NCI-H1105 treated with DMSO at 0.1 percent for 48 hours (cell line): Measurements from ENCODE around the gene HNRNPUL1.

Source experiments
- DNase-seq: peaks from one replicate; lab custom pipeline; 2025; lab: John Stamatoyannopoulos, UW

HNRNPUL1 gene

DNA sequence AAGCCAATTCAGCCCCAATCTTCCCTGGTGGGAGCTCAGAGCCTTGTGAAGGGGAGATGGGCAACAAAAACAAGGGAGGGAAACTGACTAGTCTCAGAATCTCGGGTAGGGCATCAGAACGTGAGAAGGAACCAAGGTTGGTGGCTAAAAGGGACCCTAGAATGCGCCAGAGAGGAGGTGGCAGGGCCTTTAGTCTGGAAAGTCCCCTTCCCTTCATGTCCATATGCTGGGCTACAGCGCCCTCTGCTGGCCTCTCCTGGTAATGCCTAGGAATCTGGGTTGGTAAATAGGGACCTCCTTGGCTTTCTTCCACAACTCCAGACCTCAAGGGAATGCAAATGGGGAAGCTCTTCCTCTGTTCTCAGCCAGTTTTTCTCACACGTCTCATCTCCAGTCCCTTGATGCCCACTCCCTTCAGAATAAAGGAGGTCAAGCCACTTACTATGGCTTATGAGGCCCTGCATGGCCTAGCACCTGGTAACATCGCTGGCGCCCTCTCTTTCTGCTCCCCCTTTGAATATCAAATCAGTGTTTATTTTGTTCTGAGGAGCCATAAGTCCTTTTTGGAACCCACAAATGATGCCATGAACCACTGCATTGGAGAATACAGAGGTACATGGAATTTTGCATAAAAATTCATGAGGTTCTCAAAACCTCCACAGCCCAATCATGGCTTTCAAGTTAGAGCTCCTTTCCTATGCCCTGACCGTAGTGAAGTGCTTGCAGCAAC is 44.4 kb downstream of the HNRNPUL1 start:
- DNase-seq = peak; percentile 82

DNA sequence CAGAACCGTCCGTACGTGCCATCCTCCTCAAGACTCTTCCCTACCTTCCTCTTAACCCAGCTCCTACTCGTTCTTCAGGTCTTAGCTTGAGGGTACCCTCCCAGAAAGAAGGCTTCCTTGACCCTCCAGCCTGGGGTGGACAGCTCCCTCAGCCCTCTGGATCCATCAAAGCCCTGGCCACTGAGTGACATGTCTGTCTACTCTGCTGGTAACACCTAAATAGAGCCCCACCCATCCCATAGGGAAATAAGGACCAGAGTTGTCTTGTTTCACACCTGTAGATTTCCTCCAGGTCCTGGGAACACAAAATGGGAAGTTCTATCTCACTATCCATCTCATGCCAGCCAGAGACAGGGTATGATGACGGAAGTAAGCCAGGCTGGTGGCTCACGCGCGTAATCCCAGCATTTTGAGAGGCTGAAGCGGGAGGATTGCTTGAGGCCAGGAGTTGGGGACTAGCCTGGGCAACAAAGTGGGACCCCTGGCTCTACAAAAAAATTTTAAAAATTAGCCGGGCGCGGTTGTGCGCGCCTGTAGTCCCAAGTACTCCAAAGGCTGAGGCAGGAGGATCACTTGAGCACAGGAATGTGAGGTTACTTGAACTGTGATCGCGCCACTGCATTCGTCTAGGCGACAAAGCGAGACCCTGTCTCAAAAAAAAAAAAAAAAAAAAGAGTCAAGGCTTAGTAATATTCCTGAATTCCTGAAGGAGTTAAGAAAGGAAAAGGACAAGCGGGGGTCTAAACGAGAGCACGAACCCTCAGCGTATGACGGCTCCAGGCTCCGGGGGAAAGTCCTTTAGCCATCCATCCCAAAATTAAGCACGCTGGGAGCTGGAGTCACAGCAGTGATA is 45.2 kb downstream of the HNRNPUL1 start:
- DNase-seq = no peak

DNA sequence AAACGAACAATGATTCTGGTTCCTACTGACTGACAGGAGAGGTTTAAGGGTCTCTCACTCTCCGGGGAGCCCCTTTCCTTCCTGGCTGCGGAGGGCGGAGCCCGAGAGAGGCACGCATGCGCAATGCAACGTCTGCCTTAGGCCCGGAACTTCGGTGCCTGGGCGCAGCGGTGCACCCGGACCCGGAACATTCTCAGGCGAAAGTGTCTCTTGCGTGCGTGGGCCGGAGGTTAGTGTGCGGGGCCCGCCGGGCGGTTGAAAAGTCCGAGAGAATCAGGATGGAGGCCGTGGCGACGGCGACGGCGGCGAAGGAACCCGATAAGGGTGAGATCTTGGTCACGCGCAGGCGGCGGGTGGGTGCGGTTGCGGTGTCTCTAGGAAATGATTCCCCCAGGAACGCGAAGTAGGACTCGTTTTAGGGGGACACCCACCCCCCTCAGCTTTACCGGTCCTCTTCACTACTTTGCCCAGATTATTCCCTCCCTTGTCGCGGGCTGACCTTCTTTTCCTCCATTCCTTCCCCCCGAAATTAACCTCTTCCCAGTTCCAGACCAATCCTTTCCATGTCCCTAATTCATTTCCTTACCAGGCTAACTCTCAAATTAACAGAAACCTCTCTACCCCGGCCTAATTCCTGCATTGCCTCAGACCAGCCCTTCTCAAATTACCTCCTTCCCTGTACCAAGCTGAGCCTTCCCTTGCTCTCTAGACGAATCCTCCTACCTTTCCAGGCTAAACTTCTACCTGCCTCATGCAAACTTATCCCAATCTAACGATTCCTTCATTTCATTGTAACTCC is 46.1 kb downstream of the HNRNPUL1 start, which contains the start of gene CCDC97:
Gene CCDC97 (plus strand): TSS at position 140 of the 799 bp plus-strand sequence. CDS start 139 bp downstream, at position 279.
- DNase-seq = peak; percentile 78

DNA sequence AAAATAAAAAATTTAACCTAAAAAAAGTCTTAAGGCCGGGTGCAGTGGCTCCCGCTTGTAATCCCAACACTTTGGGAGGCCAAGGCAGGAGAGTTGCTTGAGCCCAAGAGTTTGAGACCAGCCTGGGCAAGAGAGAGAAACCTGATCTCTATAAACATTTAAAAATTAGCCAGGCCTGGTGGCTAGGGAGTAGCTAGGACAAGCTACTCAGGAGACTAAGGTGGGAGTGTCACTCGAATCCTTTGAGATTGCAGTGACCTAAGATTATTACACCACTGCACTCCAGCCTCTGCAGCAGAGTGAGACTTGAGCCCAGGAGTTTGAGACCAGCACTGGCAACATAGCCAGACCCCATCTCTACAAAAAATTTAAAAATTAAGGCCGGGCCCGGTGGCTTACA is 46.9 kb downstream of the HNRNPUL1 start:
- no peak for DNase-seq

DNA sequence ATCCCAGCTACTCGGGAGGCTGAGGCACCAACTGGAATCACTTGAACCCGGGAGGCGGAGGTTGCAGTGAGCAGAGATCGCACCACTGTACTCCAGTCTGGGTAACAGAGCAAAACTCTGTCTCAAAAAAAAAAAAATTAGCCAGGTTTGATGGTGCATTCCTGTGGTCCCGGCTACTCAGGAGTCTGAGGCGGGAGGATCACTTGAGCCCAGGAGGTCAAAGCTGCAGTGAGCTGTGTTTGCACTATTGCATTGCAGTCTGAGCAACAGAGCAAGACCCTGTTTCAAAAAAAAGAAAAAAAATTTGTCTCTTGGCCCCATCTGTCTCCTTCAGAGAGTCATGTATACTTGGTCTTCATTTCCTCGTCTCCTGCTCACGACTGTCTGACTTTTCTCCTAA is 47.4 kb downstream of the HNRNPUL1 start:
- no peak for DNase-seq

DNA sequence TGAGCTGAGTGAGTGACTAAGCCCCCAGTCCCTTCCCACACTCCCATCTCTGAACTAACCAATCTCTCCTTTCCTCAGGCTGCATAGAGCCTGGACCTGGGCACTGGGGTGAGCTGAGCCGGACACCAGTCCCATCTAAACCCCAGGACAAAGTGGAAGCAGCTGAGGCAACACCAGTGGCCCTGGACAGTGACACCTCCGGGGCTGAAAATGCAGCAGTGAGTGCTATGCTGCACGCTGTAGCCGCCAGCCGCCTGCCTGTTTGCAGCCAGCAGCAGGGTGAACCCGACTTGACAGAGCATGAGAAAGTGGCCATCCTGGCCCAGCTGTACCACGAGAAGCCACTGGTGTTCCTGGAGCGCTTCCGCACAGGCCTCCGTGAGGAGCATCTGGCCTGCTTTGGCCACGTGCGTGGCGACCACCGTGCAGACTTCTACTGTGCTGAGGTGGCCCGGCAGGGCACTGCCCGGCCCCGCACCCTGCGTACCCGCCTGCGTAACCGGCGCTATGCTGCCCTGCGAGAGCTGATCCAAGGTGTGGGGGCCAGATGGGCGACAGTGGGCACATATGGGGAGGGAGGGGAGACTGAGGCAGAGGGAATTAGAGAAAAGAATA is 52.2 kb downstream of the HNRNPUL1 start:
- DNase-seq = no peak

DNA sequence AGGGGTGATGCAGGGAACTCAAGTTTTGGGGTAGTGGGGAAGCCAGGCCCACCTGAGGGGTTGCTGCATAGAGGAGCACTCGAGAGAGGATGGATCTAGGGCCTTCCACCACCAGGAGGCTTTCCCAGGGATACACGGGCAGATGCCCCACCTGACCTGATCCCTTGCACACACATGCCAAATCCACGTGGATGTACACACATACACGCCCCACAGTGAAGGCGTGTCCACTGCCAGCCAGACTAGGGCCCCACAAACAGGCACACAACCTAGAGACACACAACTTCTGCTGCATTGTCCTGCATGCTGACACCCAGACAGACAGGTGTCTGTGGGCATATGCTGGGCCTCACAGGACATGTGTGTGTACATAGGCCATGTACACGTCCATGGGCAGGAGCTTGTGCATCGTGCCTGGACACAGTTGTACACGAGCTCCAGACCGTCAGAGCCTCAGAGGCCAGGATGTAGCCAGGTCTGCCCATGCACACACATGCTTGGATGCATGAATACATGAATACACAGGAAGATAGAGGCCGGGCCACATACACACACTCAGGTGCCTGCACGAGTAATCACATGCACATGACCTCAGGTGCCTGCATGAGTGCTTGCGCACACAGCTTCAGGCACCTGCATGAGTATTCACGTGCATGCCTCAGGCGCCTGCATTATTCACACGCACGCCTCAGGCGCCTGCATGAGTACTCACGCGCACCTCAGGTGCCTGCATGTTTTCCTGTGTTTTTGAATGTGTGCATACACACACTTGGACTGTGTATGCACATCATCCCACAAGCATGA is 54.7 kb downstream of the HNRNPUL1 start:
- no peak for DNase-seq

DNA sequence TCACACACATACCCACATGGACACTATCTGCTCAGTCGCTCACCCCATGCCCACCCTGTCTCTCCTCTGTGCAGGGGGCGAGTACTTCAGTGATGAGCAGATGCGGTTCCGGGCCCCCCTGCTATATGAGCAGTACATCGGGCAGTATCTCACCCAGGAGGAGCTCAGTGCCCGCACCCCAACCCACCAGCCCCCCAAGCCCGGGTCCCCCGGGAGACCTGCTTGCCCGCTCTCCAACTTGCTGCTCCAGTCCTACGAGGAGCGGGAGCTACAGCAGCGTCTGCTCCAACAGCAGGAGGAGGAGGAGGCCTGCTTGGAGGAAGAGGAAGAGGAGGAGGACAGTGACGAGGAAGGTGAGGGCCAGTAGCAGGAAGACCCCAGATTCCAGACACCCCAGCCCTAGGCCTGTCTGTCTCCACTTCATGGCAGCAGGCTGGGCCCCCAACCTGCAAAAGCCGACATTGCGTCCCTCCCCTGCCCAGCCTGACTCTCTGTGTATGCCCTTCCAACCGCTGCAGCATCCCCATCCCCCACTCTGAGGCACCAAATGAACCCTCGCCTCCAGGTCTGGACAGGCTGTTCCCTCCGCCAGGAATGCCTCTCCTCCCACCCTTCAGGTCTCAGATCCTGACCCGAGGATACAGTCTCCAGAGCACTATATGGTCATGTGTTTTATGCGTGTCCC is 55.5 kb downstream of the HNRNPUL1 start:
- no peak for DNase-seq

DNA sequence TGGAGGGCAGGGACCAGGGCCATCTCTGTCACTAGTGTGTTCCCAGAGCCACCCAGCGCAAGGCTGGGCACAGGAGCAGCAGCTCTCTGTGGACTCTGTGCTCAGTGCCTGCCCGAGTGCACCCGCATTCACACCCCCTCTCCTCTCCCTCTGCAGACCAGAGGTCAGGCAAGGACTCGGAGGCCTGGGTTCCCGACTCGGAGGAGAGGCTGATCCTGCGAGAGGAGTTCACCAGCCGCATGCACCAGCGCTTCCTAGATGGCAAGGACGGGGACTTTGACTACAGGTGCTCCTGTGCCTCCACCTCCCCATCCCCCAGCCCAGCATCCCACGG is 56.0 kb downstream of the HNRNPUL1 start:
- no peak for DNase-seq

DNA sequence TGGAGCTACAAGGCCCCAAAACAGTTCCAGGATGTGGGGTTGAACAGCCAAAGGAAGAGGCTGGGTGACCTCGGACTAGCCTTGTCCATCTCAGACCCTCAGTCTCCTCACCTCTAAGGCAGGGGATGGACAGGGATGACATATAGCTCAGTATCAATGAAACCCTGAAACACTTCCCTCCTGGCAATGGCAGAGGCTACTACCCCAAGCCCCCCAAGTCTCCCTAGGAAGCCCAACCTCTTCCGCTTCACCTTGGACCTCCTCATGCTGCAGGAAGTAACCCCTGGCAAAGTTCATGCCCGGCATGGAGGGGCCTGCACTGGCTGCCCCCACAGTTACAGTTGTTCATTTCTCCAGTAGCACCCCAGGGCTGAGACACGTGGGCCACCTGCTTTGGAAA is 56.4 kb downstream of the HNRNPUL1 start:
- no peak for DNase-seq

DNA sequence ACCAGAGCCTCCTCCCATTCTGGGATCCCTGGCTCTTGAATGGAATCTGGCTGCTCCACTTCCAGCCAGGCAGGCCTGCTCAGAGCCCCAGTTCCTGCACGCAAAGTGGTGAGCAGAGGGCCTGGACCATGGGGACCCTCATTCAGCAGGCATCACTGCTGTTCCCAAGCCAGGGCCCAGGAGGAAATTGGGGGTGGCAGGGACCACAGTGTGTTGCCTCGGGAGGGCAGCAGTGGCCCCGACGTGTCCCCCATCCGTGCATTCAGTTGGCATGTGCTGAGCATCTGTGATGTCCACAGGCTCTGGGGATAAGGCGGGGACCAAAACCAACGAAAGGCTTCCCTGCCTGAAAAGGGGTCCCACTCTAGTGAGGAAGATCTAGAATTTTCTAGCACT is 57.0 kb downstream of the HNRNPUL1 start:
- DNase-seq = no peak

DNA sequence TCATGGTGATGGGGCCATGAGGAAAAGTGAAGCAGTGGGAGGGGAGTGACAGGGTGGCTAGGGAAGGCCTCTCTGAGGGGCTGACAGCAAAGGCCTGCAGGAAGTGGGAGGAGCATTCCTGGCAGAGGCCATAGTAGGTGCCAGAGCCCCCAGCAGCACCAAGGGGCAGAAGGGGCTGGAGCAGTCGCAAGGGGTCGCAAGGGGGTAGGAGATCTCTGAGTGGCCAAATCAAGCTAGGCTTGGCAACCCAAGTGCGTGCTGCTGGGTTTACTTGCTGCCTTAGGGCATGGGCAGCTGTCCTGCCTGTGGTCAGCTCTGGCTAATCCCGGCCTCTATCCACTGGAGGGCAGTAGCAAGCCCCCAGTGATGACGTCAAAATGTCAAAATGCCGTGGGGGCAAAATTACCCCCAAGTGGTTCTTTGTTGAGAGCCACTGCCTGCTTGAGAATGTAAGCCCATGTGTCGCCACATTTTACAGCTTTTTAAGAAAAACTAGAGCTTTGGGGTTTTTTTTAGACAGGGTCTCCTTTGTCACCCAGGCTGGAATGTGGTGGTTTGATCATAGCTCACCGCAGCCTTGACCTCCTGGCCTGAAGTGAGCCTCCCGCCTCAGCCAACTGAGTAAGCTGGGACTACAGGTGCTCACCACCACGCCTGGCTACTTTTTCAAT is 57.6 kb downstream of the HNRNPUL1 start:
- DNase-seq = no peak

DNA sequence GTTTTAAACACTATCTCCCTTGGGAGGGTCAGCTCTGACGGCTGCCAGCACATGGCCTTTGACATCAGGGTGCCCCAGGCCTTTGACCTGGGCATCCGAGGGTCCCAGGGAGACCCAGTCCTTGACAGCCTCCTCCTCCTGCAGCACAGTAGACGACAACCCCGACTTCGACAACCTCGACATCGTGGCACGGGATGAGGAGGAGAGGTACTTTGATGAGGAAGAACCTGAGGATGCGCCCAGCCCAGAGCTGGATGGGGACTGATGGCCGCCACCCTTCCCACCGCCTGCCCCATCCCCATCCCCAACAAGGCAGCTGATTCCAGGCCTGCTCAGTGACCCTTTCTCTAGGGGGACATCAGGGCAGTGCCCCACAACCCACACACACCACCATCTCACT is 58.3 kb downstream of the HNRNPUL1 start:
- no peak for DNase-seq

DNA sequence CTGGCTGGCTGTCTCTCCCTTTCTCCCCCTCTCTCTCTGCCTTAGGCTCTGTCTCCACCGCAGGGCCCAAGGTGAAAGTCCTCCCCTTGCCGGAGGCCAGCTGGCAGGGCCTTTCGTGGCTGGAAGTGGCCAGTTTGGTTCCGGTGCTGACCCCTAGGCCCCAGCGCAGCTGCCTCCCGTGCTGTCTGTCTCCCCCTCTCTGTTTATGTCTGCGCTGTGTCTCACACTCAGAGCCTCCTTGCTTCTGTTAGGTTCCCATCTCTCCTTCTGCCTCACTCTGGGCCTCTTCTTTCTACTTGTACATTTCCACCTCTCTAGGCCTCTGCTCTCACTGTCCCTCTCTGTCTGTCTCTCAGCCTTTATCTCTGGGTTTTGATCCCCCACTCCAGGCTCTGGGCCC is 58.9 kb downstream of the HNRNPUL1 start:
- no peak for DNase-seq

DNA sequence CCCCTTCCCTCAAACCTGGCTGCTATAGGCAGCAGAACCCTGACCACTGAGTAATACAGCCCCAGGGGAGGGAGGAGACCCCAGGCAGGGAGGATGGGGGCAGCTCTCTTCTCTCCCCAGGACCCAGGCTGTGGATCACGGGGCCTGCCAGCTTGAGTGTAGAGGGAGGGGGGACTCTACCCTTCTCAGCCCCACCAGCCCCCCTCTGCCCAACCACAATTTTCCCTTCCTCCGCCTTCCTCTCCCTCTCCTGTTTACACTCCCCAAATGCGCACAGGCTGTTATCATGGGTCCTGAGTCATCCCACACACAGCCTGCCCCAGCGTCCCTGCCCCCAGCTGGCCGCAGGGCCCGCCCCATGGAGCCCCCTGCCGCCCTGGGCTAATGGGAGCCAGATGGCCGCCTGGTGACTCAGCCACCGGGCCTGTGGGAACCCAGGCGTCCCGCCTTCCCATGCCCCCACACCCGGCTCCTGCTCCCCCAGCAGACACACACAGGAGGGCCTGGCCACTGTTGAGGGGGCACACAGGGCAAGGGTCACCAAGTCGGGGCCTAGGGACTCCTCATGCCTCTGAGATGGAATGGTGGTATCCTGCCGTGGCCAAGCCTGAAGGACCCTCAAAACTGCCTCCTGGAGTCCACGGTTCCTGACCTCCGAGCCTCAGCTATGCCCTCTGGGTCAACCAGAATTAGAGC is 59.4 kb downstream of the HNRNPUL1 start:
- no peak for DNase-seq

DNA sequence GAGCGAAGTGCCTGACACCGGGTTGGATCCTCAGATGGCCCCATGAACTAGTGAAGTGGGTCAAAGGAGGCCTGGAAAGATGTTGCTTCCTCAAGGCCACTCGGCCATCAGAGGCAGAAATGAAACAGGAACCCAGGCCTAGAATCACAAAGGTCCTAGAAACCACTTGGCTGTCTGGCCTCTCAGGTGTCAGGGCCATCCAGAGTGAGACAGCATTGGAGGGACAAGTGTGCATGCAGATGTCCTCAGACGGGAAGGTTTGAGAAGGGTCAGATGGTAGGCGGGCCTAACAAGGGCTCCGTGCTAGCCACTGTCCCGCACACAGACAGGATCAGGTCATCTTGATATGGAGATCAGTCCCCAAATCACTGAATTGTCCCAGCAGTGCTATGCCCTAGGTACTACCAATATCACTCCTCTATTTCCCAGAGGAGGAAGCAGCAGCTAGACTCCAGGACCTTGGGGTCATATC is 60.1 kb downstream of the HNRNPUL1 start:
- DNase-seq = no peak

DNA sequence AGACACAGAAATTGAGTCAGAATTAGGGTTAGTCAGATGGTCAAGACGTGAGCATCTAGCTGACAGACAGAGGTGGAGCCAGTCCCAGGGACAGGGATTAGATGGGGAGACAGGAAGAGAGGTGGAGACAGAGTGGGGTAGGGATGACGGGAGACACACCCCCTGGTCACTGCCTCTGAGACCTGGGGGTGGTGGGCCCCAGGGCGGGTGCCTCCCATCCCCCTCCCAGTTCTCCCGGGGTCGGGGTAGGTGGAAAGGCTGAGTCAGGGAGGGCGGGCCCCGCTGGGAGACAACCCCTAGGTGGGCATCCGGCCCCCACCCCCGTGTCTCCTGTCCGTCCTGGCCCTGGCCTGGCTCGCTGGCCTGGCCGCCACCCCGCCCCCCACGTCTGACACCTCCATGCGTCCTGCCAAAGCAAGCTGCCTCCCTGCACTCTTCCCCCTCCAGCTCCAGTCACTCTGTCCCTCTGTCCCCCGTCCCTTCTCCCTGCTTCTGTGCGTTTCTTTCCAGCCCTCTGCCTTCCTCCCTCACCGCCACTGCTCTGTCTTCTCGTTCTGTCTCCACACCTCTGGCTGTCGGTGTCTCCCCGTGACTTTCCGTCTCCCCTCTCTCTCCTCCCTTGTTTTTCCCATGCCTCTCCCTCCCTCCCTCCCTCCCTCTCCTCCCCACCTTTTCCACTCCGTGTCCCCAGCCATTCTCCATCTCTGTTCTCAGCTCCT is 60.9 kb downstream of the HNRNPUL1 start:
- DNase-seq = no peak

DNA sequence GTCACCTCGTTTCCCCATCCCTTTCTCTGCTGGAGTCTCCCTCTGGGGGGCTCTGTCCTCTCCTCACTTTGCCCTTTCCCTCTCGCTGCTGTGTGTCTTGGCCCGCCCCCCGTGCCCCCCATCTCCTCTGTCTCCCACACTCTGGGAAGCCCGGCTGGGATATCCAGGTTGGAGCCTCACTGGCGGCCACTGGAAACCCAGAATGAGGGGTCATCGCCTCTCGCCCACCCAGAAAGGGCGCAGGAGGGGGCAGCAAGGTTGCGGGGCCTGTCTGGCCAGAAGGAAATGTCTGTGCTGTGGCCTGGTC is 61.4 kb downstream of the HNRNPUL1 start:
- DNase-seq = no peak
